Measurements from ENCODE around the gene ARSA.
"Not testable (repeated sequence)": the region's sequence is repeated elsewhere in the genome, so short reads cannot be mapped to it uniquely, and the experiment has no call there.

ARSA gene

GRCh38 chr22:50627642-50628542 is at the start of gene ARSA:
TSS of gene ARSA (minus strand) at chr22:50628152. CDS start at chr22:50627779, 373 bp downstream.
- FAIRE-seq = no peak

DNA sequence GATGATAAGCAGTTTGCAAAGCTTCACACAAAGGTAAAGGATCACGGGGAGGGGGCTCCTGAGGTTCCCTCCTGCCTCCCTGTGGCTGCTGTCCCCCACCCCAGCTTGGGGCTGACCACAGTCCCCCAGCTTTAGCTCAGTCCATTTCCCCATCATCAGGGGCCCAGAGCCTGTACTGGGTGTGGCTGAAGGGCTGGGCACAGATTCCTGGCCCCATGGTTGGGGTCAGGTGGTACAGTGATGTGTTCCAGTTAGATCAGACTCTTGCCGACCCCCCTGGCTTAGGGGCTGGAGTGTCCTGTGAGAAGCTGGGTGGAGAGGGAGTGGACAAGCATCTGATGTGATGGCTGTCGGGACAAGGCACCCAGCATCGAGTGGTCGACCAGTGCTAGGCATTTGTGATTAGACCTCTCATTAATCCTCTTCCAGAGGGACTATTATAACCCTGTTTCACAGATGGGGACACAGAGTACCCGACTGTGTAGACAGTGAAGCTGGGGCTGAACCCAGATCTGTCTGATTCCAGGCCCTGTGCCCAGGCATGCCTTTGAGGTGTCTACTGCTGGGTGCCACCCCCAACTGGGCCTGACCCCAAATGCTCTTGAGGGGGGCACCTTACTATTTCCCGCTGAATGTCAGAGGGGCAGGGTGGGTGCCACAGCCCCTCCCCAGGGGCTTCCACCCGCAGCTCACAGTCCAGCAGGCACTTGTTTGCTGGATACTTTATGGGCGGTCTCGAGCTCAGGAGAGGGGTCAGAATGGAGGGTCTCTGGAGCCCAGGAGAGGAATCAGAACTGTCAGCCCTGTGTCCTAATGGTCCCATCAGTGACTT is 48.9 kb upstream of the ARSA start:
- FAIRE-seq = no peak

DNA sequence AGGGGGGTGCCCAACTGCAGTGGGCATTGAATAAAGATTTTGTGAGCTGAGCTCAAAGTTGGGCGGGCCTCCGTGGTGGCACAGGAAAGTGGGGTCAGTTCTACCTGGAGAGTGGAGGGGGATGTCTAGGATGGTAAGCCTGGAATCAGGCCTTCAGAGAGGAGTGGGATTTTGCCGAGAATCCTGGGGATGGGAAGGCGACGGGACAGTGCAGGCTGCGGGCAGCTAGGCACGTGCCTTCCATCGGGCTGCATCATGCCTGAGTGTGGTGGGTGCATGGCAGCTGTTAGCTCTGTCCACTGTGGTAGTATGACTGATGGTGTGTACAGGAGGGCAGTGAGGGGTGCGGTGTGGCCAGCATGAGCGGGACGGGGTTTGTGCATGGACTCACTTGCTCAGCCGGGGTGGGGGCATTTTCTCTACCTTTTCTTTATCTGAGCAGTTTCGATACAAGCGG is 48.3 kb upstream of the ARSA start:
- FAIRE-seq = no peak

DNA sequence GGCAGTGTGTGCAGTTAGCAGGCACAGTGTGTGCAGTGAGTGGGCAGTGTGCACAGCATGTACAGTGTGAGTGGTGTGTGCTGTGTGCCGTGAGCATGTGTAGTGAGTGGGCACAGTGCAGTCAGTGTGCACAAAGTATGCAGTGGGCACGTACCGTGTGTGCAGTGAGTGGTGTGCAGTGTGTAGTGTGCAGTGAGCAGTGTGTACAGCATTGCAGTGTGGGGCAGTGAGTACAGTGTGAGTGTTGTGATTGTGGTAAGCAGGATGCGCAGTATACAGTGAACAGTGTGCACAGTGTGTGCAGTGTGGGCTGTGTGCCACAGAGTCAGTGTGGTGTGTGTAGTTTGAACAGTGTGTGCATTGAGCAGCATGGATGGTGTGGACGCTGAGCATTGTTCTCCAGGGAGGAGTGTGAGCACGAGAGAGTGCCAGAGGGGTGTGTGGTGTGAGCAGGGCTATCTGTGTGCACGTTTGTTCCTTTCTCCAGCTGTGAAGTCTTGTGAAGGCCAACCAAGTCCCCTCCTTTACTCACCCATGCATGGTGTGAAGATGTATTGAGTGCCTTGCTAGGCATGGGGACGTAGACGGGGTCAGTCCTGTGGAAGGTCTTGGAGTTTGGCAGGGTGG is 47.7 kb upstream of the ARSA start:
- FAIRE-seq = no peak

GRCh38 chr22:50674606-50675552 is 46.9 kb upstream of the ARSA start:
- no peak for FAIRE-seq

GRCh38 chr22:50674130-50674500 is 46.2 kb upstream of the ARSA start:
- no peak for FAIRE-seq

DNA sequence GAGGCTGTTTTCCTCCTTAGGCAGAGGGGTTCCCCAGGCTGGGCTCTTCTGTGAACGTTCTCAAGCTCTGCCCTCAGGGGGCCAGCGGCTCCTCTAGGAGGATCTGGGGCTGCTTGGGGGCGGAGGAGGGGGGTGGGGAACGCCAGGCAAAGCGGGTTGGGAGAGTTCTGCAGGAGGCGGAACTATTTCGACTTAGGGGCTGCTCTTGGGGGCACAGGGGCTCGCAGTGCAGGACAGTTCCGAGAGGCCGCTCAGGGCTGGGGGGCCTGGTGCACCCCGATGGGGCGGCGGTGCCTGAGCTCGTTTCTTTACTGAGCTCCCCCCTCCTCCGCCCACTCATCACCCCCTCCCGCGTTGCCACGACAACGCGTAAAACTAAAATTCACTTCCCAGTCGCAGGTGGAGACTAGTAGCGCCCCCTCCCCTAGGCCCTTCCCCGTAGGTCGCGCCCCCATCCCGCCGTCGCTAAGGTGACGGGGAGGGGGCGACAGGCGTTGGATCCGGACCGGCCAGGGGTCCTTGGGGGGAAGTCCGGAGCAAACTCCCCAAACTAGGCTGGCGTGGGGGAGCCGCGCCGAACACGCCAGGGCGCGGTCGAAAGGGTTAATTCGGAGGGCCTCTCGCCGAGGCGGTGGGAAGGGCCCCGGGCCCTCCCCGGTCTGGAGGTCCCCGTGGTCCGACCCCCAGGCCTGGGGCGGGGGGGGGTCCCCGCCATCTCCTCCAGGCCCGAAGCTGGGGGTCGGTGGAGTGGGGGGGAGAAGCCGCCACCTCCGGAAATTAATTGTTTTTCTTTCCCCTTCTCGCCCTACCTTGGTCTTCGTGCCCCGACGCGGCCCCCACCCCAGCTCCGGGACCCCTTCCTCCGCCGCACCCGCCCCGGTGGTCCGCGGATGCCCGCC is 45.5 kb upstream of the ARSA start:
- FAIRE-seq = no peak

DNA sequence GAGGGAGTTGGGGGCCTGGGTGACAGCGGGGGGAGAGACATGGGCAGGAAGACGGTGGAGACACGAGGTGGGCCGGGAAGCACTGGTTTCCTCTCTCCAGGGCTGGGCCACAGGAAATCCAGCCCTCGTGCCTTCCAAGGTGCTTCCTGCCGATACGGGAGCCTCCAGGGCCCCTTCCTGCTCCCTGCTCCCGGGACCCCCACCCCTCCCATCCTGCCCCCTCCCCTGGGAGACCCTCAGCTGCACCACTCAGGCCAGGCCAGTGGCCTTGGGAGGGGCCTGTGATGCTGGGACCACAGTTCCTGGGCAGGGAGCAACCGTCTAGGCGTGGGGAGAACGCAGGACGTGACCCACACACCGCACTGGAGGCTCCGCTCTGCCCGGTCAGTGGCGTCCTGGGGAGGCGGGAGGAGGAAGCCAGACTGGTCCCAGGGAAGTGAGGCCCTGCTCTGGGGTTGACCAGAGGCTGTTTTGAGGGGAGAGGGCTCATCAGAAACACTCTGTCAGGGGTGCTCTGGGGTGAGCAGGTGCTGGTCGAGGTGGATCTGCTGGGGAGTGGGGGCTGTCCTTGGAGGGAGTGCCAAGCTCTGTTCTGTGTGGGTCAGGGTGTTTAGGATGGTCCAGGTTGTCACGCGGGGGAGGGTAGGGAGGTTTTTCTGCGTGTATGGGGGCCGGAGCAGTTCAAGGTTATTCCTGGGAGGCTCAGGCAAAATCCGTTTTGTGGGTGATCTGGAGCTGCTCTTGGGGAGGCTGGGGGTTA is 44.7 kb upstream of the ARSA start, which contains the start of gene SHANK3:
SHANK3 (plus strand) TSS at position 353 of the 760 bp plus-strand sequence.
- no peak for FAIRE-seq

DNA sequence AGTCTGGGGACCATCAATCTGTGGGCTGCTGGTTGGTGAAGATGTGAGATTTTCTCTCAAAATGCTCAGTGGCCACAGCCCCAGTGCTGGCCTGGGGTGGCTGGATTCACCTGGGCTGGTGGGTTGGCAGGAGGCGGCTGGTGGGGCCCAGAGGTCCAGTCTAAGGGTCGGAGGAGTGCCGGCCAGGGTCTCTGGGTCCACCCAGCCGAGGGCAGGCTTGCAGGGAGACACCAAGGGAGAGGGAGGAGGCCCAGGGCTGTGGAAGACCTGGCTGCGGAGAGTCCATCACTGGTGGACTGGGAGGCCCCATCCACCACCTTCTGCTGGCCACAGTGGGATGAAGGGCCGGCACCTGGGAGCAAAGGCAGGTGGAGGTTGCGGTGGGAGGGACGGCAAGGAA is 44.1 kb upstream of the ARSA start:
- no peak for FAIRE-seq

- FAIRE-seq = no peak
Observed at GRCh38 chr22:50671641-50672040, 43.7 kb upstream of the ARSA start.

DNA sequence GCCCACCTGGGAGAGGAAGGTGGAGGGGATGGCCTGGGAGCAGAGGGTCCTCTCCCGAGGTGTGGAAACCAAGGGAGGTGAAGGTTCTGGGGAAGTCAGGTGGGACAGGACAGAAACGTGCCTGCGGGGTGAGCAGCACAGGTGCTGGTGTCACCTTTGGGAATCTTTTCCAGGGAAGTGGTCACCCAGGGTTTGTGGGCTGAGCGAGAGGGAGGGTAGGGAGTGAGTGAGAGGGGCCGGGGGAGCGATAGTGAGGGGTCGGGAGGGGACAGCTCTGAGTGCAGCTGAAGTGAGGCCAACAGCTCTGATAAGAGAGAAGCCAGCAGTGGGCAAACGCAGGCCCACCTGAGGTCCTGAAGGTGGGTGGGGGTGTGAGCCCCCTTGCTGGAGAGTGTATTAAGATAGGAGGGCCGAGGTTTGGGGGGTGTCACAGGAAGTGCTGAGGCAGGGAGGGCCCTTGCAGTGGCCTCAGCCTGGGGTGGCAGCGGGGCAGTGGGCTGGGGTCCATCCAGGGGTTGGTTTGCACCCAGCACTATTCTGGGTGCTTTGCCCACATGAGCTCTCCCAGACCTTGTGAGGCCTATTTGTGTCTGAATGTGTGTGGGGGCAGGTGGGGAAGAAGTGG is 43.1 kb upstream of the ARSA start:
- FAIRE-seq = no peak

GRCh38 chr22:50670513-50670912 is 42.6 kb upstream of the ARSA start:
- FAIRE-seq = no peak

DNA sequence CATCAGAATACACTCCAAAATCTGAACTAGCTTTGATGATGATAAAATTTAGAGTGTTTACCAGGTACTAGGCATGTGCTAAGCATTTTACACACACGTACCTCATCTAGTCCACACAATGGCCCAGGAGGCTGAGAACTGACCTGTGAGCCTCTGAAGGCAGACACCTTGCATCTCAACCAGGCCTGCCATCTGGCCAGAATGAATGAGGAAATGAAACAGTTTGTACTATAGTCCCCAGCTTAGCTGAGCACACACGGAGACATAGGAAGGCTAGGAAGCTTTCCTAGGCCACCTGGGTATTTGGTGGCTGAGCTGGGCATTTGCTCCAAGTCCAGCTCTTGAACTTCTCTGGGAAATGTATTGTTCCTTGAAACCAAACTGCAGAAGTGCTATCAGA is 37.8 kb upstream of the ARSA start:
- FAIRE-seq = no peak

- FAIRE-seq = no peak
Observed at GRCh38 chr22:50665212-50665611, 37.3 kb upstream of the ARSA start.

GRCh38 chr22:50660306-50660705 is 32.4 kb upstream of the ARSA start:
- FAIRE-seq = no peak

DNA sequence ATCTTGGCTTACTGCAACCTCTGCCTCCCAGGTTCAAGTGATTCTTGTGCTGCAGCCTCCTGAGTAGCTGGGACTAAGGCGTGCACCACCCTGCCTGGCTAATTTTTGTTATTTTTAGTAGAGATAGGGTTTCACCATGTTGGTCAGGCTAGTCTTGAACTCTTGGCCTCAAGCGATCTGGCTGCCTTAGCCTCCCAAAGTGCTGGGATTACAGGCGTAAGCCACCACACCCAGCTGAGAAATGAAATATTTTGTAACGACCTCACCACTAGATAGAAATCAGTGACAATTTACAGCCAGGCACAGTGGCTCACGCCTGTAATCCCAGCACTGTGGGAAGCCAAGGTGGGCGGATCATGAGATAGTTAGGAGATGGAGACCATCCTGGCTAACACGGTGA is 31.8 kb upstream of the ARSA start:
- not testable (repeated sequence) for FAIRE-seq

DNA sequence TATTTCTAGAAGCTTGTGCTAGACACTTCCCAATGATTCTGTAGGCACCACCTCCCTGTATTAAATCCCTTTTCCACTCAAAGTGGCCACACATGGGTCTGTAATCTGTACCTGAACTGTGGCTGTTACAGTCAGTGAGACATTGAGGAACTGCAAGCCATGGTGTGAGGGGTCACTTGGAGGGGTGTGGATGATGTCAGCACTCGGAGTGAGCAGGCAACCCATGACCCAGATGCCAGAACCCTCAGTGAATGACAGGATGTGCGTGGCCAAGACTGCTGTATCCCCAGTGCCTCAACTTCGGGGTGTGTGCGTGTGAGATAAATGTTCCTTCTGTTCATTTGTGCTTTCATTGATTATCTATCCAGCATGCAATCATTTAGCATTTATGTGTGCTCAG is 30.0 kb upstream of the ARSA start:
- FAIRE-seq = no peak

GRCh38 chr22:50656122-50657070 is 28.4 kb upstream of the ARSA start:
- no peak for FAIRE-seq

DNA sequence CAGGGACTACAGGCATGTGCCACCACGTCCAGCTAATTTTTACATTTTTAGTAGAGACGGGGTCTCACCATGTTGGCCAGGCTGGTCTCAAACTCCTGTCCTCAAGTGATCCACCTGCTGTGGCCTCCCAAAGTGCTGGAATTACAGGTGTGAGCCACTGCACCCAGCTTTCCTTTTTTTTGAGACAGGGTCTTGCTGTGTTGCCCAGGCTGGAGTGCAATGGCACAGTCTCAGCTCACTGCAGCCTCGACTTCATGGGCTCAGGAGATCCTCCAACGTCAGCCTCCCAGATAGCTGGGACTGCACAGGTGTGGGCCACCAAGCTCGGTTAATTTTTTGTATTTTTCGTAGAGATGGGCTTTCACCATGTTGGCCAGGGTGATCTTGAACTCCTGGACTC is 26.7 kb upstream of the ARSA start:
- not testable (repeated sequence) for FAIRE-seq
